ENCODE data around the gene PTPRR.

Gene PTPRR, protein sequence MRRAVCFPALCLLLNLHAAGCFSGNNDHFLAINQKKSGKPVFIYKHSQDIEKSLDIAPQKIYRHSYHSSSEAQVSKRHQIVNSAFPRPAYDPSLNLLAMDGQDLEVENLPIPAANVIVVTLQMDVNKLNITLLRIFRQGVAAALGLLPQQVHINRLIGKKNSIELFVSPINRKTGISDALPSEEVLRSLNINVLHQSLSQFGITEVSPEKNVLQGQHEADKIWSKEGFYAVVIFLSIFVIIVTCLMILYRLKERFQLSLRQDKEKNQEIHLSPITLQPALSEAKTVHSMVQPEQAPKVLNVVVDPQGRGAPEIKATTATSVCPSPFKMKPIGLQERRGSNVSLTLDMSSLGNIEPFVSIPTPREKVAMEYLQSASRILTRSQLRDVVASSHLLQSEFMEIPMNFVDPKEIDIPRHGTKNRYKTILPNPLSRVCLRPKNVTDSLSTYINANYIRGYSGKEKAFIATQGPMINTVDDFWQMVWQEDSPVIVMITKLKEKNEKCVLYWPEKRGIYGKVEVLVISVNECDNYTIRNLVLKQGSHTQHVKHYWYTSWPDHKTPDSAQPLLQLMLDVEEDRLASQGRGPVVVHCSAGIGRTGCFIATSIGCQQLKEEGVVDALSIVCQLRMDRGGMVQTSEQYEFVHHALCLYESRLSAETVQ

GRCh38 chr12:70920251-70920851 is at the start of gene PTPRR:
Gene PTPRR, minus strand, starts transcription at chr12:70920738. Its CDS starts 348 bp downstream, at chr12:70920390.
- DNase-seq (ENCODE audit: low spot score): no peak

DNA sequence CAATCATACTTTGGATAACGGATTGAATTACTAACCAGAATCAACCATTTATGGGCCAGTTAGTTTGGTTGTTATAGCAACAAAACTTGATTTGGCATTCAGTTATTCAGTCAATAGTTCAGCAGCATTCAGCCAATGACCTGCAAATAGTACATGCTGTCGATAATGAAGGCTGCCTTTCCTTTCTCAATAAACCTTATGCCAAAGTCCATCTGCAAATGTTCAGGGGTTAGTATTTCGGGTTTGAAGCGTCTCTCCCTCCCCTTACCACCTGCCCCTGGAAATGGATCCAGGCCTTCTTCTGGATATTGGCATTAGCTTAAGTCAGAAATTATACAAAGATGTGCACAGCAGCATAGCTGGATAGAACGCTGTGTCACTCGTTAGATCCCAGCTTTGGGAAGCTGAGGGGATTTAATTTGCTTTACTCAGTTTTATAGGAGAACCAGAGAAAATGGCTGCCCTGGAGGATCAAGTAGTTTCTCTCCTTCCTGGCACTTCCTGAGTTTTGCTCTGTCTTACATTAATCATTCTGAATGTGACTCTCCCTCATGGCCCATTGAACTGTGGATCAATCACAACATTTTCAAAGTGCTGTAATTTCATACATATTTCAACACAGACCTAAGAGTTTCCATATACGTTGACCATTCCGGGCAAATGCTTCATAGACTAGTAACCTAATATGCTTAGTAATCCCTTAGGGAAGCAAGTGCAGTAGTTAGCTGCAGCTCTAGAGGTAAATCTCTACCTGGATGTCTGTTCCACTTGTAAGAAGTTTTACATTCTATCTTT is 46.7 kb upstream of the PTPRR start:
- no peak for DNase-seq (ENCODE audit: low spot score)

DNA sequence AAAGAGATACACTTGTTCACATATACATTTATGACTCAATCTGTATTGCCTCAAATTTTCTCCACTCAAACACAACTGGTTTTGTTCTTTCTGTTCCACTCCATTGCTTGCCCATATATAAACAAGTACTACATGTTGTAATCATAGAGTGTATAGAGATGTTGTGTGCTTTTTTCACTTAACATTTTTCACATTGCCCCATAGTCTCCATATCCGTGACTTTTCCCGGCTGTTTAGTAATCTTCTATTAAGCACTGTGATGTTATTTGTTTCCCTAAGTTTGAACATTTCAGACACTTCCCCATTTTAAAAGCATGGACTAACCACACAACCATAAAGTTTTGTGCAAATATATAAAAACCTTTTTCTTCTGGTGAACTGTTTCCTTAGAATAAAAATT is 45.5 kb upstream of the PTPRR start:
- no peak for DNase-seq (ENCODE audit: low spot score)

GRCh38 chr12:70964867-70965510 is 44.5 kb upstream of the PTPRR start:
- no peak for DNase-seq (ENCODE audit: low spot score)

GRCh38 chr12:70963081-70963660 is 42.6 kb upstream of the PTPRR start:
- no peak for DNase-seq (ENCODE audit: low spot score)

DNA sequence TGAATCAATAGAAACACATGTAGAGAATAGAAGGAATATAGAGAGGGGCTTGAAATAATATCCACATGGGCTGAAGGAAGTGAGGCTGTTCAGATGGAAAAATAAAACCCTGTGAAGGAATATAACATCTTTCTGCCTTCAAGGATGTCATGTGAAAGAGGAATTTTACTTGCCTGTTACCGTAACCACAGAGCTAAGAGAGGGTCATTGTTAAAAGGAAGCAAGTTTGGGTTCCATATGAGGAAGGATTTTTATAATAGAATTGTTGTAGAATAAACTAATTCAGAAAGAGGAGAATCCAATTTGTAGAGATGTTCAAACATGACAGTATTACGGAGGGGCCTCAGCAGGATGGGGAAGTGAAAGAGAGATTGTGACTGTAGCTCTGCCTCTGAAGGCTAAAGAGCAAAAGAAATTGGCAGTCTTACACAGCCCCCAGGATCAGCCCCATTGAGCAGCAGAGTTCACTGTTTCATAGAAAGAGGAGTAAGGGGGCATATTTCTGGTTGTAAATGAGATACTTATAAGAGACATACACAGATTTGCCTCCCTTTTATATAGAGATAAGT is 41.8 kb upstream of the PTPRR start:
- DNase-seq (ENCODE audit: low spot score): no peak

DNA sequence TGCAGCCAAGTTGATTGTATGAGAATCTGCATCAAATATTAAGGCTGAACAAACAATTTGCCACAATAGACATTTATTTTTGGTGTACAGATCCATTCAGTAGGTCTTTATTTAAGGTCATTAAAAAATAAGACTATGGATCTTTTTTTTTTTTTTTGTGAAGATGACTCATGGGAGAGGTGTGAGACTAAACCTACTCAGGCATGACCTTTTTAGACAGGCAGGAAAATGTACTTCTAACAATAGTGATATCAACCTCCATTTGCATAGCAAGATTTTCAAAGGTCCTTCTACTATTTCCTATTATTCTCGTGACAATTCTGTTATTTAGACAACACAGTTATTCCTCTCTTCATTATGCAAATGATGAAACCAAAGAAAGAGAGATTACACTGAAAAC is 39.9 kb upstream of the PTPRR start:
- DNase-seq (ENCODE audit: low spot score): no peak

- no peak for DNase-seq (ENCODE audit: low spot score)
Observed at GRCh38 chr12:70955415-70955814, 34.9 kb upstream of the PTPRR start.

GRCh38 chr12:70950451-70950850 is 29.9 kb upstream of the PTPRR start:
- DNase-seq (ENCODE audit: low spot score): no peak

- DNase-seq (ENCODE audit: low spot score): no peak
Observed at GRCh38 chr12:70948976-70949336, 28.4 kb upstream of the PTPRR start.

DNA sequence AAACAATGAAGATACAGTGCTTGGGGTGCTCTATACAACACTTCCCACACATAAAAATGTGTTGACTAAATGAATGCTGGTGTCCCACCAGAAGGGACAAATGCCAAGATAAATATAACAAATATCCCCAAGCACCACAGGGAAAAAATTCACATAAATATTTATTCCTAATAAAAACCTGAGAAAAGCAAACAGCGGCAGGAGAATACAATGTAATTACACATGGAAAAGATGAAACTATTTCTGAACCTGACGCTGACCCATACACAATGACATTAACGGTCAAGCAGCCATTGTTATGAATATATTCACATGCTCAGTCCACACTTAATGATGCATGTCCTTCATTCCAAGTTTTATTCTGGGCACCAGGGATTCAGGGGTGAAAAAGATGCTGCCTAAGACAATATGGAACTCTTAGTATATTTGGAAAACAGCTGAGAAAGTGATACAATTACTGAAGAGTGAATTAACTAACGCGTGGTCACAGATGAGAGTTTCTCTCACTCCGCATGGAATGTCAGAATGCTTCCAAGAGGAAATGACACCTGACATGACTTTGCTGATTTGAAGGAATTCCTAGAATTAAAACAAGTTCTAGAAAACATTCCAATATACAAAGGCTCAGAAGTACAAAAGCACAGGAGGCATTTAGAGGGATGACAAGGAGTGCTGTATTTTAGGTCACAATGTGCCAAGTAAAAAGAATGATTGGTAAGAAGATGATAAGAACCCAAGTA is 27.9 kb upstream of the PTPRR start:
- no peak for DNase-seq (ENCODE audit: low spot score)

DNA sequence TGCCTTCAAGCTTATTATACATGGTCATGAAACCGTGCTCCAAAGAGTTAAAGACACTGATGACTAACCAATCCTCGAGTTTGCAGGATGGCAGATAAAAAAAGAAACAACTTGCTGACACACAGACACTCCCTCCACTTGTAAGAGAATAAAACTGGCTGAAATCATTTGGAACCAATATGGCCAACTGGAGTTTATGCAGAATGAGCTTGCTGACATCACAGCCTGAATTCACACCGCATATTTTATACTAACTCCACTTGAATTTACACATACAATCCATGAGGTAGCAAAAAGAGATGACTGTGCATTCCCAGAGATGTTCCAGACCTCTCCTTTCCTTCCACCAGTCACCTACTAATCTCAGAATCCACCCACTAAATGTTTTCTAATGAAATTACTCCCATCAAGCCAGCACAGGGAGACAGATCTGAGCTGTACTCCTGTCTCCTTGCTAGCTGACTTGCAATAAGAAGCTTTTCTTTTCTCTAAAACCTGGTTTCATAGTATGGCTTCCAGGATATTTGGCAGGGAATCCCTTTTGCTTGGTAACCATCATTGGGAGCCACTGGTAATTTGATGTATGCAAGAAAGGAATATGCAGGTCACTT is 15.8 kb upstream of the PTPRR start:
- DNase-seq (ENCODE audit: low spot score): no peak

DNA sequence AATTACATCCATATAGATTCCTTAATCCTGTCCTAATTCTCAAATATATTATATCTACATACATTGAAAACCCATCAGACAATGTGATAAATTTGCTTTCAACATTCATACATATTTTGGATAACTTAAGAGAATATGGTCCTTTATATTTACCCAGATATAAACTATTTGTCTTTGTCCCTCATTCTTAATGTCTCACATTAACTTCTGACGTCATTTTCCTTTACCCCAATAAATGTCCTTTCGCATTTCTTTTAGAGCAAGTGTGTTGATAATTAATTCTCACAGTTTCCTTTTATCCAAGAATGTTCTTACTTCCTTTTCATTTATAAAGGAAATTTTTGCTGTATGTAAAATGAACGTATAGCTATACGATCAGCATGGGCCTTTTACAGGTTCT is 12.6 kb upstream of the PTPRR start:
- no peak for DNase-seq (ENCODE audit: low spot score)

DNA sequence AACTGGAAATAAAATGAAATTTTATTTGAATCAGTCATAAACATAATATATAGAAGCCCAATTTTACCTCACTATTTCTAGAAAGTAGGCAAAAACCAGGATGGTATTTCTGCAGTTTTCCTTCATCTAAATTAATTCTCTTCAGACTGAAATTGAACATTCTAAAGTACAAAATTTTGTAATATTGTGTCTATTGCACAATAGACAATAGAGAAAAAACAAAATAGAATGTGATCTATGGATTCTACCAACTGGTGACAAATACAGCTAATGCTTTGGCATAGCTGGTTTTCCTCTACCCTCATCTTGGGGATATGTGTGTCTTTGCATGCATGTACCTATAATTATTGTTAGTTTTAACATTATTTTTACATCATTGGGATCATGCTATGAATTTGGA is 8.5 kb upstream of the PTPRR start:
- DNase-seq (ENCODE audit: low spot score): no peak

DNA sequence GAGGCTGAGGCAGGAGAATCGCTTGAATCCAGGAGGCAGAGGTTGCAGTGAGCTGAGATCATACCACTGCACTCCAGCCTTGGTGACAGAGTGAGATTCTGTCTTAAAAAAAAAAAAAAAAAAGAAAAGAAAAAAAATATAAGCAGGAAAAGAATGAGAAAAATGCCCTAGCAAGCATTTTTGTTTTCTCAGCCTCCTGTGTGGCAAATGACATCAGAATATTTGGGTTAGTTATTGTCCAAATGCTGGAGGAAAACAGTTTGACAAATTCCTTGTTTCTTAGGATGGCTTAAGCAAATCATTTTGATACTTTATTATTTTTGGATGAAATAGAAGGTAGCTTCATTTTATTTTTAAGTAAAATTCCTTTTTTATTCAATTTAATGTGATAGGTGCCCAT is 7.5 kb upstream of the PTPRR start:
- no peak for DNase-seq (ENCODE audit: low spot score)

DNA sequence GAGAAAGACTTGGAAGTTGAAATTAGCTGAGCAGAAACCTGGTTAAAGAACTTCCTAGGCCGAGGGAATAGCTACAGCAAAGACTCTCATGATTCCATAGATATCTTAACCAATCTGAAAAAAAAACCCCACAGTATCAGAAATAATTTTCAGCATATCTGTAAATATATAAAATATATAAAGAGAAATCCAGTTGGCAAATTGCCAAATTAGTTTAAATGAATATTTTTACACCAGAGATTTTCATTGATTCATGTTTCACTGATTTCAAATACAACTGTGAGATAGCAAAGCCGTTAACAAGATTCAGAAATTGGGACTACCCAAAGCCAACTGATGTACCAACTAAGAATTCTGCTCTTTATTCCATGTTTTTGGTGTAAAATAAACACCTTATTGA is 6.8 kb upstream of the PTPRR start:
- no peak for DNase-seq (ENCODE audit: low spot score)

GRCh38 chr12:70925539-70925938 is 5.0 kb upstream of the PTPRR start:
- no peak for DNase-seq (ENCODE audit: low spot score)

- DNase-seq (ENCODE audit: low spot score): no peak
Observed at GRCh38 chr12:70920891-70921290, 353 bp upstream of the PTPRR start.

GRCh38 chr12:70919597-70920035 is 922 bp downstream of the PTPRR start:
- DNase-seq (ENCODE audit: low spot score): no peak

GRCh38 chr12:70919176-70919575 is 1.4 kb downstream of the PTPRR start:
- DNase-seq (ENCODE audit: low spot score): no peak
